Measurements from ENCODE around the gene CARNS1.

GRCh38 chr11:67406420-67406968 is 9.0 kb upstream of the CARNS1 start:
- TF ChIP-seq JUND (IDR thresholded peaks at IDR 0.05; ENCODE audit: low read length): no peak
- TF ChIP-seq EZH2 (IDR thresholded peaks at IDR 0.05; ENCODE audit: low read depth, low read length, severe bottlenecking): no peak
- TF ChIP-seq CTCF (IDR thresholded peaks at IDR 0.05; ENCODE audit: control extremely low read depth in 1 of 3, insufficient read depth in 1 of 3, low read depth in 1 of 3, low read length in 3 of 3): no peak
- no peak for TF ChIP-seq EP300 (IDR thresholded peaks at IDR 0.05; ENCODE audit: borderline replicate concordance in 1 of 2, low read depth in 2 of 2, low read length in 2 of 2)
- TF ChIP-seq KDM5A (IDR thresholded peaks at IDR 0.05; ENCODE audit: low read length): no peak
- TF ChIP-seq RBBP5 (IDR thresholded peaks at IDR 0.05; ENCODE audit: borderline replicate concordance, low read depth, low read length): no peak
- no peak for TF ChIP-seq RXRA (IDR thresholded peaks at IDR 0.05; ENCODE audit: insufficient read depth, low read depth, low read length)
- TF ChIP-seq NRF1 (IDR thresholded peaks at IDR 0.05; ENCODE audit: low read depth, low read length): no peak
- no peak for TF ChIP-seq CEBPB (IDR thresholded peaks at IDR 0.05; ENCODE audit: low read depth, low read length)
- no peak for TF ChIP-seq POLR2A (IDR thresholded peaks at IDR 0.05; ENCODE audit: control extremely low read depth in 1 of 2, low read depth in 2 of 2, low read length in 2 of 2)
- TF ChIP-seq SIN3A (conservative IDR thresholded peaks at IDR 0.05 in 1 of 2, IDR thresholded peaks at IDR 0.05 in 1 of 2; ENCODE audit: low read depth in 1 of 2, low read length in 2 of 2): no peak
- no peak for TF ChIP-seq MAX (IDR thresholded peaks at IDR 0.05)
- TF ChIP-seq BCL11A (IDR thresholded peaks at IDR 0.05; ENCODE audit: low read depth in 2 of 2, low read length in 2 of 2): no peak
